Right forelimb (tissue), 1 donor: ENCODE measurements around the gene SLC17A4.

Experiments used
- DNase-seq: peaks from one replicate; pipeline ENCODE4 v3.0.0-alpha.2; 2018

Gene SLC17A4

GRCh38 chr6:25821341-25821740 lies 66.8 kb downstream of the SLC17A4 start:
- DNase-seq, result no peak

DNA sequence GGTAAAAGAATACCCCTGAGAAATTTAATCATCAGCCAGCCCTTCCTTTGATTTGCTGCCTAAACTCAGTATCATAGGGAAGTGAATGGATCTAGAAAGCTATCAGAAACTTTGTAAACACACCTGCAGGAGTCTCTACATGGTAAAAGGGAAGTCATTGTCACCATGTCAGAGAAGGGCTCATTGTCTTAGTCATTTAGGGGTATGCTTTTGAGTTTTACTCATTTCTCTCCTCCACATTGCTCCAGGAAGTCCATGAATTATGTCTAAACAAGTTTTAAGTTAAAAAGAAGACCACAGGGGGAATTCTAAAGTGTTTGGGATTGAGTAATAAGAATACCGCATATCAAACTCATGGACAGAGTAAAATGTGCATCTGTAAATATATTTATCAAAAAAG lies 74.8 kb downstream of the SLC17A4 start:
- DNase-seq, result no peak

DNA sequence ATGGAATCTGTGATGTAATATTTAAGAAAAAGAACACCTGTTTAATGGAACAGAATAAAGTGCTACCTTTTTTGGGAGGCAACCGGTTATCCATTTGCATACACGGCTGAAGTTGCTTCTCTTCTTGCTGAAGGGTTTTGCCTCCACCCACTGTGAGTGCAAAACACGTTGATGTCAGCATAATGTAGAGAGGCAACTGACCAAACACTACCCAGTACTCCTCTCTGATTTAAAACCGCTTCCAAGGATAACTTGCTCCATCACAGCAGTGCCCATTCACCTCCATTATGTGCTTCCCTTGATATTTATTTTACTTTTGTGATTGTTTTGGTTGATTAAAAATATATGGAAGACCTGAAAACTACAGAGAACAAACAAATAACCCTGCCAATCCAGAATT lies 75.9 kb downstream of the SLC17A4 start:
- DNase-seq, result no peak
